ENCODE measurements around the gene IER2.
"Not testable (repeated sequence)": the region's sequence is repeated elsewhere in the genome, so short reads cannot be mapped to it uniquely, and the experiment has no call there.

Gene IER2

GRCh38 chr19:13171146-13171545 is 20.9 kb downstream of the IER2 start:
- no peak overlapping the region for H2AFZ ChIP-seq (ENCODE audit: low read depth, low read length)
- H3K27me3 ChIP-seq (ENCODE audit: insufficient read depth, low read length) = no peaks in the 10 kb centered on the region
- peaks cover 6% of the 10 kb centered on the region for H3K4me1 ChIP-seq (ENCODE audit: insufficient read depth, low read length)
- H3K36me3 ChIP-seq (ENCODE audit: insufficient read depth, low read length) = no peaks in the 10 kb centered on the region
- no peaks in the 10 kb centered on the region for H3K9me3 ChIP-seq (ENCODE audit: low read length)
- H3K4me3 ChIP-seq (ENCODE audit: low read length) = no peak overlapping the region

- Histone ChIP-seq H3K4me1 (ENCODE audit: insufficient read depth, low read length) (no peaks in the 10 kb centered on the region), H3K9me3 (ENCODE audit: low read length) (no peaks in the 10 kb centered on the region), H3K4me3 (ENCODE audit: low read length) (no peak overlapping the region), H3K27me3 (ENCODE audit: insufficient read depth, low read length) (no peaks in the 10 kb centered on the region), H2AFZ (ENCODE audit: low read depth, low read length) (no peak overlapping the region), H3K36me3 (ENCODE audit: insufficient read depth, low read length) (no peaks in the 10 kb centered on the region)
These were observed 22.3 kb downstream of the IER2 start for GRCh38 chr19:13172346-13173138.

- H3K9me3 ChIP-seq (ENCODE audit: low read length) = no peaks in the 10 kb centered on the region
- H3K36me3 ChIP-seq (ENCODE audit: insufficient read depth, low read length) = no peaks in the 10 kb centered on the region
- no peaks in the 10 kb centered on the region for H3K4me1 ChIP-seq (ENCODE audit: insufficient read depth, low read length)
- no peak overlapping the region for H2AFZ ChIP-seq (ENCODE audit: low read depth, low read length)
- H3K27me3 ChIP-seq (ENCODE audit: insufficient read depth, low read length) = no peaks in the 10 kb centered on the region
- H3K4me3 ChIP-seq (ENCODE audit: low read length) = no peak overlapping the region
These were observed 23.0 kb downstream of the IER2 start for GRCh38 chr19:13173139-13173737.

- Histone ChIP-seq H3K27me3 (ENCODE audit: insufficient read depth, low read length) (no peaks in the 10 kb centered on the region), H3K36me3 (ENCODE audit: insufficient read depth, low read length) (no peaks in the 10 kb centered on the region), H2AFZ (ENCODE audit: low read depth, low read length) (no peak overlapping the region), H3K9me3 (ENCODE audit: low read length) (no peaks in the 10 kb centered on the region), H3K4me1 (ENCODE audit: insufficient read depth, low read length) (no peaks in the 10 kb centered on the region), H3K4me3 (ENCODE audit: low read length) (no peak overlapping the region)
These were observed 26.1 kb downstream of the IER2 start for GRCh38 chr19:13176345-13176744.

- not testable (repeated sequence) for H3K27me3 ChIP-seq (ENCODE audit: insufficient read depth, low read length); H3K36me3 ChIP-seq (ENCODE audit: insufficient read depth, low read length); H3K9me3 ChIP-seq (ENCODE audit: low read length); H3K4me3 ChIP-seq (ENCODE audit: low read length); H2AFZ ChIP-seq (ENCODE audit: low read depth, low read length); H3K4me1 ChIP-seq (ENCODE audit: insufficient read depth, low read length)
These were observed 27.4 kb downstream of the IER2 start for GRCh38 chr19:13177584-13177983.

GRCh38 chr19:13178291-13178690 is 28.1 kb downstream of the IER2 start:
- not testable (repeated sequence) for H3K9me3 ChIP-seq (ENCODE audit: low read length); H3K36me3 ChIP-seq (ENCODE audit: insufficient read depth, low read length); H3K4me3 ChIP-seq (ENCODE audit: low read length); H3K27me3 ChIP-seq (ENCODE audit: insufficient read depth, low read length); H2AFZ ChIP-seq (ENCODE audit: low read depth, low read length); H3K4me1 ChIP-seq (ENCODE audit: insufficient read depth, low read length)

- Histone ChIP-seq H3K9me3 (ENCODE audit: low read length) (no peaks in the 10 kb centered on the region), H3K4me1 (ENCODE audit: insufficient read depth, low read length) (no peaks in the 10 kb centered on the region), H2AFZ (ENCODE audit: low read depth, low read length) (no peak overlapping the region), H3K36me3 (ENCODE audit: insufficient read depth, low read length) (no peaks in the 10 kb centered on the region), H3K27me3 (ENCODE audit: insufficient read depth, low read length) (no peaks in the 10 kb centered on the region), H3K4me3 (ENCODE audit: low read length) (no peak overlapping the region)
These were observed 31.7 kb downstream of the IER2 start for GRCh38 chr19:13181747-13182388.

- H2AFZ ChIP-seq (ENCODE audit: low read depth, low read length); H3K4me1 ChIP-seq (ENCODE audit: insufficient read depth, low read length); H3K4me3 ChIP-seq (ENCODE audit: low read length); H3K9me3 ChIP-seq (ENCODE audit: low read length); H3K36me3 ChIP-seq (ENCODE audit: insufficient read depth, low read length); H3K27me3 ChIP-seq (ENCODE audit: insufficient read depth, low read length): not testable (repeated sequence)
These were observed 34.7 kb downstream of the IER2 start for GRCh38 chr19:13184926-13185325.

GRCh38 chr19:13185763-13186657 is 35.8 kb downstream of the IER2 start:
- H3K9me3 ChIP-seq (ENCODE audit: low read length); H3K4me1 ChIP-seq (ENCODE audit: insufficient read depth, low read length); H3K27me3 ChIP-seq (ENCODE audit: insufficient read depth, low read length); H2AFZ ChIP-seq (ENCODE audit: low read depth, low read length); H3K4me3 ChIP-seq (ENCODE audit: low read length); H3K36me3 ChIP-seq (ENCODE audit: insufficient read depth, low read length): not testable (repeated sequence)

- H3K27me3 ChIP-seq (ENCODE audit: insufficient read depth, low read length); H3K4me1 ChIP-seq (ENCODE audit: insufficient read depth, low read length); H3K36me3 ChIP-seq (ENCODE audit: insufficient read depth, low read length); H3K9me3 ChIP-seq (ENCODE audit: low read length); H2AFZ ChIP-seq (ENCODE audit: low read depth, low read length); H3K4me3 ChIP-seq (ENCODE audit: low read length): not testable (repeated sequence)
These were observed 36.5 kb downstream of the IER2 start for GRCh38 chr19:13186688-13187087.

- Histone ChIP-seq H3K36me3 (ENCODE audit: insufficient read depth, low read length) (no peaks in the 10 kb centered on the region), H3K27me3 (ENCODE audit: insufficient read depth, low read length) (no peaks in the 10 kb centered on the region), H3K4me3 (ENCODE audit: low read length) (no peak overlapping the region), H3K4me1 (ENCODE audit: insufficient read depth, low read length) (no peaks in the 10 kb centered on the region), H3K9me3 (ENCODE audit: low read length) (no peaks in the 10 kb centered on the region), H2AFZ (ENCODE audit: low read depth, low read length) (no peak overlapping the region)
These were observed 37.2 kb downstream of the IER2 start for GRCh38 chr19:13187419-13187818.

GRCh38 chr19:13189600-13189999 is 39.4 kb downstream of the IER2 start:
- Histone ChIP-seq H2AFZ (ENCODE audit: low read depth, low read length) (no peak overlapping the region), H3K9me3 (ENCODE audit: low read length) (no peaks in the 10 kb centered on the region), H3K4me3 (ENCODE audit: low read length) (no peak overlapping the region)

More at GRCh38 chr19:13189600-13189999, 39.4 kb downstream of the IER2 start:
- no peaks in the 10 kb centered on the region for H3K27me3 ChIP-seq (ENCODE audit: insufficient read depth, low read length)
- no peaks in the 10 kb centered on the region for H3K4me1 ChIP-seq (ENCODE audit: insufficient read depth, low read length)
- H3K36me3 ChIP-seq (ENCODE audit: insufficient read depth, low read length) = no peaks in the 10 kb centered on the region

All from neuron (in vitro differentiated cells).